ENCODE measurements around the gene CHN2.
A peak's percentile ranks its signal among the peaks of the same experiment; 100 is the strongest.

CHN2 gene

GRCh38 chr7:29242265-29242664, 47.7 kb downstream of the CHN2 start:
- H3K27me3 ChIP-seq = no peaks in the 10 kb centered on the region
- H3K4me3 ChIP-seq (ENCODE audit: low read depth, low read length) = no peak overlapping the region
- no peaks in the 10 kb centered on the region for H3K9me3 ChIP-seq
- H3K4me1 ChIP-seq = no peaks in the 10 kb centered on the region
- no peaks in the 10 kb centered on the region for H3K36me3 ChIP-seq
- DNase-seq = no peak
- TF ChIP-seq CTCF (IDR thresholded peaks at IDR 0.05; ENCODE audit: low read depth, low read length) = no peak

GRCh38 chr7:29243910-29244655, 49.5 kb downstream of the CHN2 start:
- no peak overlapping the region for H3K4me3 ChIP-seq (ENCODE audit: low read depth, low read length)
- peak; percentile 33 for TF ChIP-seq CTCF (IDR thresholded peaks at IDR 0.05; ENCODE audit: low read depth, low read length)
- no peak for DNase-seq

GRCh38 chr7:29247224-29247962, 52.8 kb downstream of the CHN2 start:
- H3K9me3 ChIP-seq = no peaks in the 10 kb centered on the region
- no peaks in the 10 kb centered on the region for H3K36me3 ChIP-seq
- no peak overlapping the region for H3K4me3 ChIP-seq (ENCODE audit: low read depth, low read length)
- H3K4me1 ChIP-seq = no peaks in the 10 kb centered on the region
- DNase-seq = no peak
- no peak for TF ChIP-seq CTCF (IDR thresholded peaks at IDR 0.05; ENCODE audit: low read depth, low read length)
- H3K27me3 ChIP-seq = no peaks in the 10 kb centered on the region

More at GRCh38 chr7:29243910-29244655, 49.5 kb downstream of the CHN2 start:
- Histone ChIP-seq H3K9me3 (no peaks in the 10 kb centered on the region), H3K4me1 (no peaks in the 10 kb centered on the region), H3K36me3 (no peaks in the 10 kb centered on the region), H3K27me3 (no peaks in the 10 kb centered on the region)

GRCh38 chr7:29247963-29248236, 53.3 kb downstream of the CHN2 start:
- H3K9me3 ChIP-seq = no peaks in the 10 kb centered on the region
- DNase-seq = no peak
- no peak for TF ChIP-seq CTCF (IDR thresholded peaks at IDR 0.05; ENCODE audit: low read depth, low read length)
- H3K4me1 ChIP-seq = no peaks in the 10 kb centered on the region
- H3K27me3 ChIP-seq = no peaks in the 10 kb centered on the region
- no peak overlapping the region for H3K4me3 ChIP-seq (ENCODE audit: low read depth, low read length)
- H3K36me3 ChIP-seq = no peaks in the 10 kb centered on the region

GRCh38 chr7:29248713-29249382, 54.3 kb downstream of the CHN2 start:
- TF ChIP-seq CTCF (IDR thresholded peaks at IDR 0.05; ENCODE audit: low read depth, low read length) = no peak
- H3K27me3 ChIP-seq = no peaks in the 10 kb centered on the region
- no peak for DNase-seq

GRCh38 chr7:29249383-29249750, 54.8 kb downstream of the CHN2 start:
- no peak for DNase-seq
- Histone ChIP-seq H3K27me3 (no peaks in the 10 kb centered on the region), H3K9me3 (no peaks in the 10 kb centered on the region), H3K36me3 (no peaks in the 10 kb centered on the region), H3K4me1 (no peaks in the 10 kb centered on the region), H3K4me3 (ENCODE audit: low read depth, low read length) (no peak overlapping the region)
- TF ChIP-seq CTCF (IDR thresholded peaks at IDR 0.05; ENCODE audit: low read depth, low read length) = no peak

More at GRCh38 chr7:29248713-29249382, 54.3 kb downstream of the CHN2 start:
- H3K4me1 ChIP-seq = no peaks in the 10 kb centered on the region
- no peak overlapping the region for H3K4me3 ChIP-seq (ENCODE audit: low read depth, low read length)
- H3K36me3 ChIP-seq = no peaks in the 10 kb centered on the region
- no peaks in the 10 kb centered on the region for H3K9me3 ChIP-seq
